Esophagus squamous epithelium (tissue), 5 donors: ENCODE results near the gene DHX15. TPM values are rescaled to one million over a fixed set of nuclear protein-coding genes. Genes with fewer than 3 reads are reported as not detected.

Source experiments
- DNase-seq: peaks from one replicate; lab custom pipeline; 2025; lab: John Stamatoyannopoulos, UW
- H3K27ac ChIP-seq, 4 donors: fragments of 200-600 bp; sonication (generic); one replicate each; pipeline ENCODE4 v1.5.1; 2016 to 2019; ENCODE audit warnings: mild to moderate bottlenecking in 1 of 4
- H3K27me3 ChIP-seq, 4 donors: fragments of 200-600 bp; sonication (generic); 1 replicate in 3 of 4; 2 replicates in 1 of 4; pipeline versions ENCODE4 v1.5.1 to v1.6.0; 2017 to 2021; ENCODE audit warnings: antibody characterized with exemption in 1 of 4
- H3K36me3 ChIP-seq, 3 donors: fragments of 200-600 bp; sonication (generic); one replicate each; pipeline ENCODE4 v1.5.1; 2016 to 2019
- H3K4me1 ChIP-seq, 3 donors: fragments of 200-600 bp; sonication (generic); one replicate each; pipeline ENCODE4 v1.5.1; 2017 to 2019
- H3K4me3 ChIP-seq, 4 donors: fragments of 200-600 bp; sonication (generic); 1 replicate in 3 of 4; 2 replicates in 1 of 4; pipeline ENCODE4 v1.5.1; 2016 to 2019; ENCODE audit warnings: mild to moderate bottlenecking in 2 of 4, moderate library complexity in 1 of 4
- H3K9me3 ChIP-seq, 3 donors: fragments of 200-600 bp; sonication (generic); one replicate each; pipeline ENCODE4 v1.5.1; 2016 to 2019
- CTCF ChIP-seq, 6 experiments: fragments of 450-650 bp in 4 of 6; fragments of 200-600 bp in 2 of 6; sonication (generic) in 2 of 6; IDR thresholded peaks; one replicate each; pipeline ENCODE4 v1.5.1; 2016 to 2019; ENCODE audit warnings: antibody characterized with exemption in 6 of 6, mild to moderate bottlenecking in 4 of 6, moderate library complexity in 4 of 6
- POLR2A ChIP-seq, 4 donors: fragments of 450-650 bp; IDR thresholded peaks; one replicate each; pipeline ENCODE4 v1.6.1; 2017; ENCODE audit warnings: antibody characterized with exemption in 4 of 4, mild to moderate bottlenecking in 4 of 4, moderate library complexity in 3 of 4
- WGBS, 2 donors: methylation state at CpG; one replicate each; pipeline ENCODE4 v1.1.5; 2018; 5-methylcytosine and 5-hydroxymethylcytosine counted together
- intact Hi-C: fragments of 100-400 bp; cut with DNase I; formaldehyde crosslinking; loops from one replicate; pipeline ENCODE4 v1.15.0; 2022
- total RNA-seq, 4 donors: library from RNA; depleted of rRNA; stranded (reverse); fragments of >200 nt; gene quantifications; one replicate each; pipeline ENCODE4 v1.1.0, GENCODE V29; 2016
- donor health status: DM: yes; HTN: yes; CAD: no.

DHX15 gene
- total RNA-seq, 4 donors from 2014 or later, result 74.1 to 160 (median 119) TPM

- 75 to 80% methylated on average over 2 of the region's 2 CpGs for WGBS, 2 donors
- Histone ChIP-seq H3K4me3 (no peak overlapping the region), H3K27ac (no peak overlapping the region), H3K27me3 (no peaks in the 10 kb centered on the region), H3K4me1 (peaks cover 0 to 5% (median 0%) of the 10 kb centered on the region in 3 donors), H3K36me3 (peaks cover 6 to 86% (median 12%) of the 10 kb centered on the region in 3 donors), H3K9me3 (no peaks in the 10 kb centered on the region)
- TF ChIP-seq POLR2A (IDR thresholded peaks at IDR 0.05) (no peak), CTCF (IDR thresholded peaks at IDR 0.05) (no peak)
- intact Hi-C loops, result no loop called here
- no peak for DNase-seq
Observed at GRCh38 chr4:24521544-24521943, 62.8 kb downstream of the DHX15 start.

GRCh38 chr4:24519649-24520048 is 64.7 kb downstream of the DHX15 start:
- Histone ChIP-seq H3K4me1 (peaks cover 0 to 8% (median 0%) of the 10 kb centered on the region in 3 donors), H3K9me3 (no peaks in the 10 kb centered on the region), H3K36me3 (peaks cover 3 to 69% (median 6%) of the 10 kb centered on the region in 3 donors), H3K27me3 (no peaks in the 10 kb centered on the region), H3K4me3 (no peak overlapping the region), H3K27ac (no peak overlapping the region)
- TF ChIP-seq POLR2A (IDR thresholded peaks at IDR 0.05), result no peak
- TF ChIP-seq CTCF (IDR thresholded peaks at IDR 0.05), result no peak
- intact Hi-C loops, result no loop called here
- WGBS, 2 donors, result 91 to 100% methylated on average over 1 of the region's 1 CpG
- no peak for DNase-seq

GRCh38 chr4:24517676-24518075 is 66.7 kb downstream of the DHX15 start:
- WGBS, 2 donors, result 81% methylated on average over 2 of the region's 2 CpGs
- peaks cover 0 to 61% (median 0%) of the 10 kb centered on the region in 3 donors for H3K36me3 ChIP-seq
- no peak overlapping the region for H3K27ac ChIP-seq
- no peak for TF ChIP-seq CTCF (IDR thresholded peaks at IDR 0.05)
- no peak for TF ChIP-seq POLR2A (IDR thresholded peaks at IDR 0.05)
- no peak overlapping the region for H3K4me3 ChIP-seq
- intact Hi-C loops, result no loop called here
- H3K27me3 ChIP-seq, result no peaks in the 10 kb centered on the region
- no peaks in the 10 kb centered on the region for H3K9me3 ChIP-seq
- H3K4me1 ChIP-seq, result peaks cover 0 to 11% (median 0%) of the 10 kb centered on the region in 3 donors
- DNase-seq, result no peak

GRCh38 chr4:24516926-24517325 is 67.4 kb downstream of the DHX15 start:
- no peak overlapping the region for H3K4me3 ChIP-seq
- no peak for DNase-seq
- TF ChIP-seq POLR2A (IDR thresholded peaks at IDR 0.05) (no peak), CTCF (IDR thresholded peaks at IDR 0.05) (no peak)

GRCh38 chr4:24515698-24516097 is 68.7 kb downstream of the DHX15 start:
- no peaks in the 10 kb centered on the region for H3K27me3 ChIP-seq
- no peak for TF ChIP-seq CTCF (IDR thresholded peaks at IDR 0.05)
- no peak for TF ChIP-seq POLR2A (IDR thresholded peaks at IDR 0.05)
- no peak for DNase-seq
- no peaks in the 10 kb centered on the region for H3K9me3 ChIP-seq
- WGBS, 2 donors, result 94 to 97% methylated on average over 4 to 5 of the region's 5 CpGs
- no peak overlapping the region for H3K27ac ChIP-seq
- H3K4me3 ChIP-seq, result no peak overlapping the region
- intact Hi-C loops, result no loop called here
- H3K36me3 ChIP-seq, result peaks cover 0 to 49% (median 0%) of the 10 kb centered on the region in 3 donors
- peaks cover 0 to 11% (median 0%) of the 10 kb centered on the region in 3 donors for H3K4me1 ChIP-seq

More at GRCh38 chr4:24516926-24517325, 67.4 kb downstream of the DHX15 start:
- no peaks in the 10 kb centered on the region for H3K27me3 ChIP-seq
- no peak overlapping the region for H3K27ac ChIP-seq
- H3K36me3 ChIP-seq, result peaks cover 0 to 56% (median 0%) of the 10 kb centered on the region in 3 donors
- intact Hi-C loops, result no loop called here
- H3K9me3 ChIP-seq, result no peaks in the 10 kb centered on the region
- peaks cover 0 to 11% (median 0%) of the 10 kb centered on the region in 3 donors for H3K4me1 ChIP-seq
